SHP77 treated with DMSO at 0.1 percent for 48 hours (cell line): ENCODE data around the gene SERPINE1.

ENCODE experiments used
- DNase-seq: peaks from one replicate; lab custom pipeline; 2025; lab: John Stamatoyannopoulos, UW

The SERPINE1 gene

GRCh38 chr7:101170617-101171441 lies 43.9 kb downstream of the SERPINE1 start:
- DNase-seq: no peak

- no peak for DNase-seq
Measured at GRCh38 chr7:101171442-101171837, 44.5 kb downstream of the SERPINE1 start.

DNA sequence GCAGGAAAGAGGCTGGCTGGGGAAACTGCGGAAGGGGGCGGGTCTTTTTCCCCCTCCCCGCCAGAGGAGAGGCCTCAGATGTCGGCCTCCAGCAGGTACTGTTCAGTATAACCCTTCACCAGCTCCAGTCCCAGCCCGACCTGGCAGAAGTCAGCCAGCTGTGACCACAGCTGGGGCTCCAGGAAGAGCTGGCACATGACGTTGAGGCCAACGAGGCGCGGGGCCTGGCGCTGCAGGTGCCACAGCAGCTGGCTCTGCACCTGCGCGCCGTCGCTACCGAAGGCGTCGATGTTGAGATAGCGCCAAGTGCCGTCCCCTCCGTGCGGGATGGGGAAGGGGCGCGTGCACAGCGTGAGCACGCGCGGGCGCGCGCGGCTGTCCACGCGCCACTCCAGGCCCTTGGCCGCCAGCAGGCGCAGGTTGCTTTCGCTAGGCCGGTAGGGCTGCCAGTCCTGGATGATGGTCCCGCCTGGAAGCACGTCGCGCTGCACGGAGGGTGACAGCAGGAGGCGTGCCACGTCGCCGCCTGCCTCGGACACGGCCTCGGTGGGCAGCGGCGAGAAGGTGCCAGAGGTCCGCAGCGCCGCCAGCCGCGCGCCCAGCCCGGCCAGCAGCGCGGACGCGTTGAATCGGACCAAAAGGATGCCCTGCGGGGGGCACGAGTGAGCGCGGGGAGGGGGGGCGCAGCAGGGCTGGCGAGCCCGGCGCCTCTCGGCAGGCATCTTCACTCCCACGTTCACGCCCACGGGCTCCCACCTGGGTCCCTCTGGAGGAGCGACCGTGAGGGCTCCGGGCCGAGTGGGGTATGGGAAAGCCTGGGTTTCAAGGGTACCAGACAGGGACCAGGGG lies 45.3 kb downstream of the SERPINE1 start:
- peak; percentile 32 for DNase-seq

DNA sequence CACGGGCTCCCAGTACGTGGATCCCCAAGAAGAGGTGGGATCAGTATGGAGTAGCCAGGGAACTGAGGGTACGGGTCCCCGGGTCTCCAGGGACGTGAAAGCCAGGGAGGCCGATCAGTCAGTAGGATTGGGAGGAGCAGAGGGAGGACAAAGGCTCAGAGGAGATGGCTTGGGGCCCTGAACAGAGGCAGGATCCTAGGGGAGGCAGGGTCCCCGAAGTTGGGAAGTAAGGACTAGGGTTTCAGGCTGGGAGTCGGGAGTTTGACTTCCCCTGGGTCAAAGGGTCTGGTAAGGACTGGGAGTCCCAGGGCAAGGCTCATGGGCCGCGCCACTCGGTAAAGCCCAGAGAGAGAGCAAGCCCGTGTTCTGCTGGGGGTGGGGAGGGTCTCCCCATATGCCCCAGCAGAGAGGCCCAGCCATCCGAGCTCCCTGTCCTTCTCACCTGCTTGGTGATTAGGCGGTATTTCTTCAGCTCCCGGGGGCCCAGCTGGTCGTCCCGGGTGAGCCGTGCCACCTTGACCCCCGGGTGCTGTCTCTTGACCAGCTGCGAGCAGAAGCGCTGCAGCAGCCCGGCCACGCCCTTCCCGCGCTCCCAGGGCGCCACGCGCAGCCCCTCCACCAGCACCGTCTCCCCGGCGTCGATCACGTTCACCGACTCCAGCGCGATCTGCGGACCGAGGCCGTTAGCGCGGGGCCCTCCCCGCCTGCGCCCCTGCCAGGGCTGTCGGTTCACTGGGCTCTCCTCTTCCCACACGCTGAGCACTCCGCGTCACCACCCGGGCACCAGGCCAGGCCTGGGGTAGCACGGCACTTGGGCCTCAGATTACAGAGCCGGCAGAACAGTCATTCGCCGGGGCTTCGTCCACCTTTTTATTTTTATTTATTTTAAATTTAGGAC lies 46.2 kb downstream of the SERPINE1 start:
- peak; percentile 66 for DNase-seq

- DNase-seq: no peak
Measured at GRCh38 chr7:101173752-101174244, 46.9 kb downstream of the SERPINE1 start.

DNA sequence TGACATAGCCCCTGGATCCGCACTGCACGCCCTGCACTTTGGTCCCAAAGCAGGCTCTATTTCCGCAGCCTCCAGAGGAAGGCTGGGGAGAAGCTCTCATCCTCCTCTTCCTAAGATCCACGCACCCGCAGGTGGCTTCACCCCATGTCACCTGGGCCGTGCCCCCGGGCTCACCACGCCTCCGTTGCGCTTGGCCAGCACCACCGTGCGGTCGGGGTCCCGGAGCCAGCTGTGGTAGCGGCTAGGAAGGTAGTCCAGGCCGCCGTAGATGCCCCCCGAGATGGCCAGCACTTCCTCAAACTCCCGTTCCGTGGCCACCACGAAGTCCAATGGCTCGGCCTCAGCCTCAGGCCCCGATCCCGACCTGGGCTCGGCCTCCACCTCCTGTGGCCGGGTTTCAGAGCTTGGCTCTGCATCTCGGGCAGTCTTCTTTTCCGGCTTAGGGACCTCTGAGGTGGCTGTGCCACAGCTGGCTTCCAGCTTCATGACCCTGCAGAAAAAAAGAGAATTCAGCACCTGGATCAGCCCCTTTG lies 47.5 kb downstream of the SERPINE1 start:
- DNase-seq: no peak

DNA sequence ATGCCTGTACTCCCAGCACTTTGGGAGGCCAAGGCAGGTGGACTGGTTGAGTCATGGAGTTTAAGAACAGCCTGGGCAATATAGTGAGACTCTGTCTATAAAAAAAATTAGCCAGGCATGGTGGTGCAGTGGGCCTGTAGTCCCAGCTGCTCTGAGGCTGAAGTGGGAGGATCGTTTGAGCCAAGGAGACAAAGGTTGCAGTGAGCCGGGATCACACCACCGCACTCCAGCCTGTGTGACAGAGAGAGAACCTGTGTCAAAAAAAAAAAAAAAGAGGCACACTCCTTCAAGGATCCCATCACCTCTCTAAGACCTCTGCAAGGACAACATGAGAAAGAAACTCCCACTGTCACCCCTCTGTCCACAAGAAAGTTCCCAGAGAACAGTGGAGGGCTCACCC lies 48.8 kb downstream of the SERPINE1 start:
- DNase-seq: no peak

GRCh38 chr7:101177644-101178043 lies 50.7 kb downstream of the SERPINE1 start:
- no peak for DNase-seq

- DNase-seq: no peak
Measured at GRCh38 chr7:101179117-101179516, 52.2 kb downstream of the SERPINE1 start.

GRCh38 chr7:101179713-101180112 lies 52.8 kb downstream of the SERPINE1 start:
- no peak for DNase-seq

DNA sequence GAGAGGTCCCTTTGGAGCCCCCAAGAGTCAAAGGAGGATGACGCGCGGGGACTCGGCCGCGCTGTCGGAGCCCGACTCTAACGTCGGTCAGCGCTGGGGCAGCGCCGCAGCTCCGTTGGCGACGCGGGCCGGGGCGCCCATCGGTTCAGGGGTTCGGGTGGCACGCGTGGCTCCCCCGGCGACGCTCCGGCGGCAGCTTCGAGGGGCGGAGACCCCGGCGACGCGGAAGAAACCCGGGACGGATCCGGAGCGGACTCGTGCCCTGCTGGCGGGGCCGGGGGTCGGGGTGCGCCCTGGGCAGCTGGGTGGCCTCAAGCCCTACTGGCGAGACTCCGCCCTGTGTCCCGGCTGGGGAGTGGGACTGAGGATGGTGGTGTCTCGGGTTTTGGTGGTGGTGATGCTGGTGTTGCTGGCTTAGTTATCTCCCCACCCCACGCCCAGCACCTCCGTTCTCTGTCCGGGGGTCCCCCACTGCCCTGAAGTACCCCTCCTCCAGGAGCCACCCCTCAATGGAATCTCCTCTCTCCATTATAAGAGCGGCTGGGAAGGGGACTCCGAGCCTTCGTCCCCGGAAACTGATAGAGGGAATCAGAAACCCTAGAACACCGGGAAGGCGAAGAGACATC lies 53.3 kb downstream of the SERPINE1 start, which contains the start of gene NAT16:
TSS of gene NAT16 (minus strand) at position 164 of the 626 bp plus-strand sequence. CDS start 5,486 bp downstream, outside the sequence.
- DNase-seq: no peak

DNA sequence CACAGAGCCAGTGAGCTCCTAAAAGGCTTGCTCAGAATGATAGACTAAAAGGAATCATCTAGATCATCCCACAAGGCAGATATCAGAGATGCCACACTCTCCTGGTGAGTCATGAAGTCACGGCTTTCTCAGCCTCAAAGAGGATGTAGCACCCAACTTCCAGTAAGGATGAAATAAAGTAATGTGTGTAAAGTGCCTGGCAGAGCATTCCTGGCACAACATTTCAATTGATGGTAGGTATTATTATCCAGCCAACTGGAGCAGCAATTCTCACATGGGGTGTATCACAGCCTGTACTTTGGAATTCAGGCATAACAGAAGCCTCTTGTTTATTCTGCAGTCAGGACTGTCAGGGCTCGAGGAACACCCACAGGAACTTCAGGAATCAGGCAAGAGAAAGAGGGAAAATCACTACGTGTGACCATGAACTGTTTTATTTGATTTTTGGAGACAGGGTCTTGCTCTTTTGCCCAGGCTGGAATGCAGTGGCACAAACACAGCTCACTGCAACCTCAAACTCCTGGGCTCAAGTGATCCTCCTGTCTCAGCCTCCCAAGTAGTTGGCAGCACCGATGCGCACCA lies 58.4 kb downstream of the SERPINE1 start:
- no peak for DNase-seq

DNA sequence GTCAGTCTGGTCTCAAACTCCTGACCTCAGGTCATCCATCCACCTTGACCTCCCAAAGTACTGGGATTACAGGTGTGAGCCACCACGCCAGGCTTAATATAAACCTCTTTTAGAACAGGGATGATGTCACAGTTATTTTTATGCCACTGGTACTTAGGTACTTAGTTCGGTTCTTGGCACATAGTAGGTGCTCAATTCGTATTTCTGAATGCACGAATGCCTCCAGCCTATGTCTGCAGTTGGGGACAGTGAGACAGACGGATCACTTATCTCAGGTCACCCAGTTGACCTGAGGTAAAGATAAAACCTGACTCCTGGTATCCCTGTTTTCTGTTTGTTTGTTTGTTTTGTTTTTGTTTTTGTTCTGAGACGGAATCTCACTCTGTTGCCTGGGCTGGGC lies 59.3 kb downstream of the SERPINE1 start:
- DNase-seq: no peak

DNA sequence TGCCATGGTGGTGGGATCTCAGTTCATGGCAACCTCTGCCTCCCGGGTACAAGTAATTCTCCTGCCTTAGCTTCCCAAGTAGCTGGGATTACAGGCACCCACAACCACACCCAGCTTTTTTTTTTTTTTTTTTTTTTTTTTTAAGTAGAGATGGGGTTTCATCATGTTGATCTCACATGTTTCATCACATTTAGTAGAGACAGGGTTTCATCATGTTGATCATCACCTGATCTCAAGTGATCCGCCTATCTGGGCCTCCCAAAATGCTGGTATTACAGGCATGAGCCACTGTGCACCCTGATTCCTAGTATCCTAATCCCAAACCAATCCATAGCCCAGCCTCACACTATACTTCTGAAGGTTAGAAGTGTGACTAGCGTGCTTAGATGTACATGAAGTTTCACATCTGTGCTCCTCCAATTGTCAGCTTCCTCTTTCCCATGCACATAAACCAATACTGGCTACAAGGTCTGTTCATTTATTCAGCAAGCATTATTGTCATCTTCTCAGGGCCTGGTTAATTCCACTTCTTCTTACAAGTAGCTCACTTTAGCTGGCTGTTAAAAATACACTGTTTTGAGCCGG lies 60.0 kb downstream of the SERPINE1 start:
- DNase-seq: no peak
